ENCODE data around the gene CDH23.

GRCh38 chr10:71600849-71601248 lies 204.1 kb downstream of the CDH23 start:
- TF ChIP-seq POLR2A (IDR thresholded peaks at IDR 0.05), result no peak
- no peak for TF ChIP-seq CTCF (IDR thresholded peaks at IDR 0.05)
- TF ChIP-seq POLR2AphosphoS5 (IDR thresholded peaks at IDR 0.05), result peak in 1 of 2 donors; percentile 59

Data from upper lobe of left lung (tissue), 4 donors.